ENCODE results near the gene OBI1. TPM values are rescaled to one million over a fixed set of nuclear protein-coding genes. Genes with fewer than 3 reads are reported as not detected.

OBI1 gene
- total RNA-seq, 6 donors from 2014 or later = 4.9 to 14.9 (median 8.1) TPM

DNA sequence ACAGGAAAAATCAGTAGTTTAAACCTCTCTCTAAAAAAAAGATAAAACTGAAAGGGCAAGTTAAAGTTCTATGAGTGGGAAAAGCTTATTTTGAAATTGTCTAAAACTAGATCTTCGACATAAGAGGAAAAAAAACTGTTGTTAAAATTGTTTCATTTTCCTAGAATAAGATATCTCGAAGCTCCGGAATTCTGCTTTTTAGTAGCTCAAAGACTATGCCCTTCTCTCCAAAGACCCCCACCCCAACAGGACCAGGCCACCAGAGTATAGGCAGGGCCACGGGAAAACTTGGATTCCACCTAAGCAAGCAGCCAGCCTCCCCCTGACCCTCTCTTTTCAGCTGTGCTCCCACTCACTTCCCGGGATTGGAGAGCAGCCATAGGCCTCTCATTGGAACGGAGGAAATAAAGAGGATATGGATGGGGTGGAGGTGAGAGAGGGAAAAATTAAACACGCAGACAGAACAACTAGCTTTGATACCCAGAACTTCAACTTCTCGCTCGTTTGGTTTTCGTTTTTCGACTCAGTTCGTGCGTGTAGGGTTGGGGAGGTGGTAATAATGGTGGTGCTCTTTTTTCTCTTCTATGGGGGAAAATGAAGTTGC is 58.6 kb downstream of the OBI1 start:
- WGBS, 2 donors = 14 to 19% methylated on average over 13 of the region's 13 CpGs
- no peaks in the 10 kb centered on the region for H3K9me3 ChIP-seq
- no peak for ATAC-seq (ENCODE audit: low FRiP score in 2 of 2)
- no peak for TF ChIP-seq POLR2AphosphoS5 (IDR thresholded peaks at IDR 0.05)
- TF ChIP-seq EP300 (IDR thresholded peaks at IDR 0.05) = no peak
- TF ChIP-seq CTCF (IDR thresholded peaks at IDR 0.05) = no peak
- no peak for TF ChIP-seq POLR2A (IDR thresholded peaks at IDR 0.05)
- no peak for DNase-seq
- peaks cover 0 to 89% (median 54%) of the 10 kb centered on the region in 4 donors for H3K27me3 ChIP-seq
- no peak overlapping the region for H3K4me3 ChIP-seq
- H3K36me3 ChIP-seq = no peaks in the 10 kb centered on the region
- H3K4me1 ChIP-seq = peaks cover 27 to 43% (median 35%) of the 10 kb centered on the region in 4 donors
- H3K27ac ChIP-seq = no peak overlapping the region

DNA sequence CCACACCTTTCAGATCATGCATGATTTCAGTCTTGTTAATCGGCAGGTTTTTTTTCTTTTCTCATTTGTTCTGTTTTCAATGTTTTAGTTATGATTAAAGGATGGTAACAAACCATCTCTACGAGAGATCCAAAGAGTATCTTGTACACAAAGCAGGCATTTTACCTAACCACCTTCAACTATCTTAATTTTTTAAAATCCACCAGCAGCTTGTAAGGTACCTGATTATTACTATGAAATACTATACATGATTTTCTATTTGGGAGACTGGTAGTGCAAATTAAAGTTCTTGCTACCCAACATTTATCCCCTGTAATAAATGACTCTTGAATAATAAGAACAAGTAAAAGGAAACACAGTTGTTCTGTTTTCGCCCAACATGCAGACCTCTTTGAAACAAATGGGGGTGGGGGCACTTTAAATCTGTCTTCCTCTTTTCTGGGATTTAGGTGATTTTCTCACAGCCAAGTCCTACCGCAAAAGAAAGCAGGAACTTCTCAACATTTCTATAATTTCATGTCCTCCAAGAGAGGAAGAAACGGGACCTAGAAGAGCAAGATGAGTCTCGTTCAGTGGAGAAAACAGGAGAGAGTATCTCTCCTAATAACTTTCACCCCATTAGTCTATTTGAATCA is 59.2 kb downstream of the OBI1 start:
- DNase-seq = no peak
- TF ChIP-seq CTCF (IDR thresholded peaks at IDR 0.05) = no peak
- TF ChIP-seq EP300 (IDR thresholded peaks at IDR 0.05) = no peak
- no peak for TF ChIP-seq POLR2AphosphoS5 (IDR thresholded peaks at IDR 0.05)
- no peak for TF ChIP-seq POLR2A (IDR thresholded peaks at IDR 0.05)
- no peak overlapping the region for H3K4me3 ChIP-seq
- no peaks in the 10 kb centered on the region for H3K9me3 ChIP-seq
- peaks cover 0 to 89% (median 55%) of the 10 kb centered on the region in 4 donors for H3K27me3 ChIP-seq
- no peaks in the 10 kb centered on the region for H3K36me3 ChIP-seq
- H3K4me1 ChIP-seq = peaks cover 27 to 43% (median 35%) of the 10 kb centered on the region in 4 donors
- WGBS, 2 donors = 13 to 14% methylated on average over 6 of the region's 6 CpGs
- no peak overlapping the region for H3K27ac ChIP-seq
- ATAC-seq (ENCODE audit: low FRiP score in 2 of 2) = no peak

GRCh38 chr13:78598966-78599644 is 59.9 kb downstream of the OBI1 start:
- Histone ChIP-seq H3K36me3 (no peaks in the 10 kb centered on the region), H3K4me1 (peaks cover 27 to 43% (median 35%) of the 10 kb centered on the region in 4 donors)

GRCh38 chr13:78598116-78598781 is 60.7 kb downstream of the OBI1 start:
- Histone ChIP-seq H3K36me3 (no peaks in the 10 kb centered on the region), H3K4me1 (peaks cover 21 to 37% (median 29%) of the 10 kb centered on the region in 4 donors), H3K27me3 (peaks cover 0 to 91% (median 60%) of the 10 kb centered on the region in 4 donors), H3K27ac (no peak overlapping the region), H3K9me3 (no peaks in the 10 kb centered on the region), H3K4me3 (no peak overlapping the region)
- TF ChIP-seq POLR2A (IDR thresholded peaks at IDR 0.05) (no peak), CTCF (IDR thresholded peaks at IDR 0.05) (no peak), POLR2AphosphoS5 (IDR thresholded peaks at IDR 0.05) (no peak), EP300 (IDR thresholded peaks at IDR 0.05) (no peak)
- no peak for DNase-seq
- no peak for ATAC-seq (ENCODE audit: low FRiP score in 2 of 2)
- 7 to 18% methylated on average over 3 of the region's 3 CpGs for WGBS, 2 donors

More at GRCh38 chr13:78598966-78599644, 59.9 kb downstream of the OBI1 start:
- Histone ChIP-seq H3K27ac (no peak overlapping the region), H3K9me3 (no peaks in the 10 kb centered on the region), H3K27me3 (peaks cover 0 to 91% (median 57%) of the 10 kb centered on the region in 4 donors), H3K4me3 (no peak overlapping the region)
- no peak for DNase-seq
- TF ChIP-seq POLR2AphosphoS5 (IDR thresholded peaks at IDR 0.05) (no peak), POLR2A (IDR thresholded peaks at IDR 0.05) (no peak), CTCF (IDR thresholded peaks at IDR 0.05) (no peak)
- ATAC-seq (ENCODE audit: low FRiP score in 2 of 2) = no peak
- WGBS, 2 donors = 7 to 18% methylated on average over 5 of the region's 5 CpGs

Data from upper lobe of left lung (tissue), 6 donors.